ENCODE measurements around the gene PGAM1. TPM values are rescaled to one million over a fixed set of nuclear protein-coding genes. Genes with fewer than 3 reads are reported as not detected.
A peak's percentile ranks its signal among the peaks of the same experiment; 100 is the strongest.

The PGAM1 gene
- total RNA-seq, 6 donors from 2014 or later = 55.5 to 184 (median 137) TPM

DNA sequence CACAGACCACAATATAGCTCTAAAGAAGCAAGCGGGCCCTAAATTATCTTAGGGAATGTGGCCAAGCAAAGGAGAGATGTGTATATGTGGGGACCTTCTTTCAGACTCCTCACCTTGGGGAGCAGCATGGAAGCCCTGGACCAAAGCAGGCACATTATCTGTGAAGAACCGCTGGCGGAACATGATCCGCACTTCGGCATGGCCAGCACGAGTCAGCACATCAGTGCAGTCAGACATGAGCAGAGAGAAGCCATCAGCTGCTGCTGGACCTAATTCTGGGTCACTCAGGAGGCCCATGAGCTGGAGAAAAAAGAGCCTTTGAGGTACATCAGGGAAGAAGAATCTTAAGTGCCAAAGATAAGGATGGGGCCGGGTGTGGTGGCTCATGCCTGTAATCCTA is 33.9 kb downstream of the PGAM1 start:
- Histone ChIP-seq H3K9me3 (no peaks in the 10 kb centered on the region), H3K4me1 (peaks cover 0 to 21% (median 13%) of the 10 kb centered on the region in 4 donors), H3K27me3 (no peaks in the 10 kb centered on the region), H3K27ac (no peak overlapping the region), H3K4me3 (no peak overlapping the region), H3K36me3 (peaks cover 42 to 99% (median 80%) of the 10 kb centered on the region in 4 donors)
- 83 to 96% methylated on average over 7 of the region's 7 CpGs for WGBS, 2 donors
- ATAC-seq (ENCODE audit: low FRiP score in 2 of 2) (no peak), DNase-seq (no peak)
- no peak for TF ChIP-seq POLR2AphosphoS5 (IDR thresholded peaks at IDR 0.05)
- TF ChIP-seq, protein P1, sequence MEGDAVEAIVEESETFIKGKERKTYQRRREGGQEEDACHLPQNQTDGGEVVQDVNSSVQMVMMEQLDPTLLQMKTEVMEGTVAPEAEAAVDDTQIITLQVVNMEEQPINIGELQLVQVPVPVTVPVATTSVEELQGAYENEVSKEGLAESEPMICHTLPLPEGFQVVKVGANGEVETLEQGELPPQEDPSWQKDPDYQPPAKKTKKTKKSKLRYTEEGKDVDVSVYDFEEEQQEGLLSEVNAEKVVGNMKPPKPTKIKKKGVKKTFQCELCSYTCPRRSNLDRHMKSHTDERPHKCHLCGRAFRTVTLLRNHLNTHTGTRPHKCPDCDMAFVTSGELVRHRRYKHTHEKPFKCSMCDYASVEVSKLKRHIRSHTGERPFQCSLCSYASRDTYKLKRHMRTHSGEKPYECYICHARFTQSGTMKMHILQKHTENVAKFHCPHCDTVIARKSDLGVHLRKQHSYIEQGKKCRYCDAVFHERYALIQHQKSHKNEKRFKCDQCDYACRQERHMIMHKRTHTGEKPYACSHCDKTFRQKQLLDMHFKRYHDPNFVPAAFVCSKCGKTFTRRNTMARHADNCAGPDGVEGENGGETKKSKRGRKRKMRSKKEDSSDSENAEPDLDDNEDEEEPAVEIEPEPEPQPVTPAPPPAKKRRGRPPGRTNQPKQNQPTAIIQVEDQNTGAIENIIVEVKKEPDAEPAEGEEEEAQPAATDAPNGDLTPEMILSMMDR (IDR thresholded peaks at IDR 0.05) = no peak
- no peak for TF ChIP-seq POLR2A (IDR thresholded peaks at IDR 0.05)
- TF ChIP-seq EP300 (IDR thresholded peaks at IDR 0.05) = no peak

DNA sequence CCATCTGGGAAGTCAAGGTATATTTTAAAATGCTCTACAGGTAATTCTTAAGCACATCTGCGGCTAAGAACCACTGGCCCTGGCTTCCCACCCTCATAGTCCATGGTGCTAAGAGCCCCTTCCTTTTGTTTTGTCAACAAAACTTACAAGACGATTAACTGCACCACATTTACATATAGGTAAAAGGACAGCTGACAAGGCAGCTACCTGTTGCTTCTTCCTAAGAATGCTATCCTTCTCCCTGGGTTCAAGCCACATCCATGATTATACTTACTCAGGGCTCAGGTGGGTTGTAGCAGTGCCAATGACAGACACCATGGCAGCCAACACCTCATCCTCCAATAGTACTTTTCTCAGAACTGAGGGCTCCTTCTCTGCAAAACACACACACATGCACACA is 36.3 kb downstream of the PGAM1 start:
- Histone ChIP-seq H3K4me3 (no peak overlapping the region), H3K27me3 (no peaks in the 10 kb centered on the region), H3K36me3 (peaks cover 40 to 100% (median 87%) of the 10 kb centered on the region in 4 donors), H3K27ac (no peak overlapping the region), H3K4me1 (peaks cover 0 to 15% (median 11%) of the 10 kb centered on the region in 4 donors), H3K9me3 (no peaks in the 10 kb centered on the region)
- ATAC-seq (ENCODE audit: low FRiP score in 2 of 2) = no peak
- TF ChIP-seq EP300 (IDR thresholded peaks at IDR 0.05) (no peak), POLR2A (IDR thresholded peaks at IDR 0.05) (no peak), POLR2AphosphoS5 (IDR thresholded peaks at IDR 0.05) (no peak)
- TF ChIP-seq, protein P1 (IDR thresholded peaks at IDR 0.05) = no peak
- WGBS, 2 donors = 92 to 98% methylated on average over 2 of the region's 2 CpGs
- DNase-seq = no peak

DNA sequence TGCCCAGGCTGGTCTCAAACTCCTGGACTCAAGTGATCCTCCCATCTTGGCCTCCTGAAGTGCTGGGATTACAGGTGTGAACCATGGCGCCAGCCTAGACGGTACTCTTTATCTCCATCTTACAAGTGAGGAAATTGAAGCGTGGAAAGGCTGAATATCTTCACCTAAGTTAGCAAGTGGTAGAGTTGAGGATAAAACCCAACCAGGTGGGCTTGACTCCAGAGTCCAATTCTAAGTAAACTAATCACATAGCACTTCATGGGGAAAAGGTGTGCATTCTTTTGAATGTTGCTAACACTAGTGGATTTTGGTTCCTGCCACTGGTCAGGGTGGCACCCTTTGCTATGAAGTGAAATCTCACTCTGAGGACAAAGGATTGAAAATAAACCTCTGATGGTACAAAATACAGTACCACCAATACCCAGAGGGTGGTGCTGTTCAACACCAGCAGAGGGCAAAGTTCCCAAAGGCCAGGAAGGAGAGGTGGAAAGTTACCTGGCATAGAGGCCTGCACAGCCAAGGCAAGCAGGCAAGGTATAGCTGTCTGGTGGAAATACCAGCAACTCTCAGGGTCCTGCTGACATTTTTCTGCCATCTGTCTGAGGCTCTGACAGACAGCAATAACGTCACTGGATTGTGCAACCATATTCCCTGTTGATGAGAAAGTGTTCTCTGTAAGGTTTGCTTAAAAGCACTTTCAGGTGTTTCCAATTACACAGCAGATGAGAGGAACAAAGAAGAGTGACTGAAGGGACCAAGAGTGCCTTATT is 37.6 kb downstream of the PGAM1 start:
- Histone ChIP-seq H3K27me3 (no peaks in the 10 kb centered on the region), H3K9me3 (no peaks in the 10 kb centered on the region), H3K4me1 (peaks cover 0 to 19% (median 12%) of the 10 kb centered on the region in 4 donors), H3K27ac (peak overlapping the region; percentile 44 to 70 (median 58)), H3K4me3 (no peak overlapping the region), H3K36me3 (peaks cover 35 to 100% (median 87%) of the 10 kb centered on the region in 4 donors)
- peak; percentile 79 to 90 for ATAC-seq (ENCODE audit: low FRiP score in 2 of 2)
- 72 to 73% methylated on average over 4 of the region's 4 CpGs for WGBS, 2 donors
- DNase-seq = peak in 1 of 2 donors; percentile 78
- TF ChIP-seq, protein P1 (IDR thresholded peaks at IDR 0.05) = peak; percentile 67 to 91 (median 84)
- TF ChIP-seq EP300 (IDR thresholded peaks at IDR 0.05) (peak in 2 of 4 donors; percentile 30 to 91), POLR2A (IDR thresholded peaks at IDR 0.05) (peak in 1 of 4 donors; percentile 23), POLR2AphosphoS5 (IDR thresholded peaks at IDR 0.05) (peak; percentile 47 to 50)

DNA sequence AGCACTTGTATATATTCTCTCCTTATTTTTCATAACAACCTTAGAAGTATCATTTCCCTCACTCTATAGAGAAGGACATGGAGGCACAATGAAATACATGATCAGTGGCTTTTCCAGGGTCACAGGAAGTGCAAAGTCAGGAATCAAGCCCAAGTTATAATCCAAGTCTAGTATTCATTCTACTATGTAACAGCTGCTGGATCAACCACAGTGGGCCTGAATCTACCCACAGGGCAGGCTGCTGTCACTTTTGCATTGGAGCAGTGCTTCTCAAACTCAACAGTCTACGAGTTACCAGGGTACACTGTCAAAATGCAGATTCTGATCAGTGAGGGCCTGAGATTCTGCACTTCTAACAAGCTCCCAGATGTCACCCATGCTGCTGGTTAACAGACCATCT is 38.2 kb downstream of the PGAM1 start:
- H3K4me3 ChIP-seq = no peak overlapping the region
- no peak for DNase-seq
- H3K27me3 ChIP-seq = no peaks in the 10 kb centered on the region
- H3K9me3 ChIP-seq = no peaks in the 10 kb centered on the region
- peak overlapping the region; percentile 44 to 70 (median 58) for H3K27ac ChIP-seq
- no peak for ATAC-seq (ENCODE audit: low FRiP score in 2 of 2)
- H3K36me3 ChIP-seq = peaks cover 28 to 100% (median 86%) of the 10 kb centered on the region in 4 donors
- H3K4me1 ChIP-seq = peaks cover 0 to 22% (median 12%) of the 10 kb centered on the region in 4 donors
- no peak for TF ChIP-seq EP300 (IDR thresholded peaks at IDR 0.05)
- TF ChIP-seq POLR2AphosphoS5 (IDR thresholded peaks at IDR 0.05) = no peak
- TF ChIP-seq POLR2A (IDR thresholded peaks at IDR 0.05) = no peak
- TF ChIP-seq, protein P1 (IDR thresholded peaks at IDR 0.05) = no peak
- 65 to 100% methylated on average over 1 of the region's 1 CpG for WGBS, 2 donors

Measured in upper lobe of left lung (tissue), 6 donors.